HG03460 (cell line): ENCODE results near the gene SLMAP.

Experiments used
- ATAC-seq: cut with Tn5 transposase; IDR thresholded peaks from one replicate; pipeline ENCODE4 v1.9.1; 2021; ENCODE audit not compliant: unreplicated experiment

Gene SLMAP

GRCh38 chr3:57937092-57937491 is 181.0 kb downstream of the SLMAP start:
- ATAC-seq = no peak

GRCh38 chr3:57939775-57940174 is 183.7 kb downstream of the SLMAP start:
- no peak for ATAC-seq

GRCh38 chr3:57942388-57942787 is 186.3 kb downstream of the SLMAP start:
- ATAC-seq = no peak

GRCh38 chr3:57942872-57943283 is 186.8 kb downstream of the SLMAP start:
- ATAC-seq = no peak

- ATAC-seq = no peak
Observed at GRCh38 chr3:57943525-57944495, 187.7 kb downstream of the SLMAP start.

GRCh38 chr3:57946970-57947381 is 190.9 kb downstream of the SLMAP start:
- ATAC-seq = no peak

- ATAC-seq = no peak
Observed at GRCh38 chr3:57948080-57948671, 192.1 kb downstream of the SLMAP start.

- no peak for ATAC-seq
Observed at GRCh38 chr3:57948781-57949242, 192.7 kb downstream of the SLMAP start.

- ATAC-seq = no peak
Observed at GRCh38 chr3:57949344-57949743, 193.2 kb downstream of the SLMAP start.

- ATAC-seq = no peak
Observed at GRCh38 chr3:57949785-57950615, 193.9 kb downstream of the SLMAP start.

- ATAC-seq = no peak
Observed at GRCh38 chr3:57951066-57951882, 195.2 kb downstream of the SLMAP start.

GRCh38 chr3:57952208-57952631 is 196.1 kb downstream of the SLMAP start:
- ATAC-seq = no peak

GRCh38 chr3:57952651-57953050 is 196.5 kb downstream of the SLMAP start:
- no peak for ATAC-seq

- no peak for ATAC-seq
Observed at GRCh38 chr3:57953576-57953975, 197.5 kb downstream of the SLMAP start.

GRCh38 chr3:57956119-57956832 is 200.2 kb downstream of the SLMAP start:
- ATAC-seq = no peak

- no peak for ATAC-seq
Observed at GRCh38 chr3:57956833-57957174, 200.7 kb downstream of the SLMAP start.

- no peak for ATAC-seq
Observed at GRCh38 chr3:57957824-57958223, 201.7 kb downstream of the SLMAP start.

GRCh38 chr3:57958642-57959422 is 202.7 kb downstream of the SLMAP start:
- no peak for ATAC-seq
